Measurements from ENCODE around the gene CACNA1G.

Gene CACNA1G

DNA sequence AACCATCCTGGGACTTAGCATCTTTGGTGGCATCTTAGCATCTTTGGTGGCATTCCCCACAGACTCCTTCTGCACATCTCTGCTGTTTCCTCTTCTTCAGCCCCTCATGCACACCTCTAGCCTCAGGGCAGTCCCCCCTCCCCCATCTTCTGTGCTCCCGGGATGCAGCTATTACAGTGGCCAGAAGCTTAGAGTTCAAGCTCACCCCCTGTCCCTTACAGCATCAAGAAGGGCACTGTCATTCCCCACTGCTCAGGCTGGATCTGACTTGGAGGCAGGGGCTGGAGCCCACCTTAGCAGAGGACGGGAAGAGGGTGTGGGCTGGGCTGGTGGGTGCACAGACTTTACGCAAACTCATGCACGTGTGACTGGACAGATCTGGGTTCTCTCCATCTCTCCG lies 27.3 kb upstream of the CACNA1G start:
- no peak for DNase-seq (ENCODE audit: low read depth in 1 of 2, low spot score in 1 of 2)

GRCh38 chr17:50533720-50534148 lies 26.8 kb upstream of the CACNA1G start:
- DNase-seq (ENCODE audit: low read depth in 1 of 2, low spot score in 1 of 2), result no peak

DNA sequence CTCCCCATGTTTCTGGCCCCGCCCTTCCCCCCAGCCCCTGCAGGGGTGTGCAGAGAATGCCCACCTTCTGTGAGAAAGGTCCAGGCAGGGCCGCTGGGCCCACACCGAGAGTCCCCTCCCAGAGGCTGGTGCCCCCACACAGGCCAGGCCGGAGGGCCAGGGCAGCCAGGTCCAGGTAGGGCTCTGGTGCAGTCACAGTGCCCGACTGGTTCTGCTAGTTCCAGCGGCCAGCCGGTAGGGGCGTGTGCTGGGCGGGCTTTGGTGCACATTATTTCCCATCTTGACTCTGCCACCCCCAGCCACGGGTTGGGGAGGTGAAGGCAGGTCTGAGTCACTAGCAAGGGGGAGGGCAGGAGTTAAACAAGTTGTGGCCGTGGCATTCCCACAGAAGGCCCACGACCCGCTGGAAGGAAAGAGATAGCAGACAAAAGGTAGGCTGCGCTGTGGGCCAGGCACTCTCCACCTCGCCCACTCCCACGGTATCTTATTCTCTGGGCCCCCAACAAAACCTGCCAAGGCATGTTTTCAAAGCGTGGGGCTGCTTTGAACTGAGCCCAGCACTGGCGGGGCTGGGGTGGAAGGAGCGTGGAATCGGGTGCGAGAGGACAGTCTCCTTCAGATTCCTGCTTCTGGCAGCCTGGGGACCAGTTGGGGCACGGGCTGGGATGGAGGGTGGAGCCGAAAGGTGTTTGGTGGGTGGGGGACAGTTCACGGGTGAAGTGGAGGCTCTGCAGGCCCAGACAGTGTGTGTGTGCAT lies 26.1 kb upstream of the CACNA1G start:
- no peak for DNase-seq (ENCODE audit: low read depth in 1 of 2, low spot score in 1 of 2)

DNA sequence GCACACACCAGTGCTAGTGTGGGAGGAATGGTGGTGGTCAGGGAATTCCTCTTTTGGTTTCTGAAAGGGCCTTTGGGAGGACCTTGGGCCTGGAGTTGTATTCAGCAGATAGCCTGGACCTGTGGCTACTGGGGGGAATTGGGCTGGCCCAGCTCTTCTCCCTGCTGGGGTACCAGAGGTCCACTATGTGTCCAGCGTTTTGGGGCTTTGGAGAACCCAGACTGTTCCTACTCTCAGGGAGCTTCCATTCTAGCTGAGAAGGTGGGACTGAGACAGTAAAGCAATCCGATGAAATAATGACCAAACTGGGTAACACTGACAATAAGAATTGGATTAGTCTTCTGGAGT lies 25.6 kb upstream of the CACNA1G start:
- no peak for DNase-seq (ENCODE audit: low read depth in 1 of 2, low spot score in 1 of 2)

GRCh38 chr17:50535407-50535806 lies 25.1 kb upstream of the CACNA1G start:
- no peak for DNase-seq (ENCODE audit: low read depth in 1 of 2, low spot score in 1 of 2)

DNA sequence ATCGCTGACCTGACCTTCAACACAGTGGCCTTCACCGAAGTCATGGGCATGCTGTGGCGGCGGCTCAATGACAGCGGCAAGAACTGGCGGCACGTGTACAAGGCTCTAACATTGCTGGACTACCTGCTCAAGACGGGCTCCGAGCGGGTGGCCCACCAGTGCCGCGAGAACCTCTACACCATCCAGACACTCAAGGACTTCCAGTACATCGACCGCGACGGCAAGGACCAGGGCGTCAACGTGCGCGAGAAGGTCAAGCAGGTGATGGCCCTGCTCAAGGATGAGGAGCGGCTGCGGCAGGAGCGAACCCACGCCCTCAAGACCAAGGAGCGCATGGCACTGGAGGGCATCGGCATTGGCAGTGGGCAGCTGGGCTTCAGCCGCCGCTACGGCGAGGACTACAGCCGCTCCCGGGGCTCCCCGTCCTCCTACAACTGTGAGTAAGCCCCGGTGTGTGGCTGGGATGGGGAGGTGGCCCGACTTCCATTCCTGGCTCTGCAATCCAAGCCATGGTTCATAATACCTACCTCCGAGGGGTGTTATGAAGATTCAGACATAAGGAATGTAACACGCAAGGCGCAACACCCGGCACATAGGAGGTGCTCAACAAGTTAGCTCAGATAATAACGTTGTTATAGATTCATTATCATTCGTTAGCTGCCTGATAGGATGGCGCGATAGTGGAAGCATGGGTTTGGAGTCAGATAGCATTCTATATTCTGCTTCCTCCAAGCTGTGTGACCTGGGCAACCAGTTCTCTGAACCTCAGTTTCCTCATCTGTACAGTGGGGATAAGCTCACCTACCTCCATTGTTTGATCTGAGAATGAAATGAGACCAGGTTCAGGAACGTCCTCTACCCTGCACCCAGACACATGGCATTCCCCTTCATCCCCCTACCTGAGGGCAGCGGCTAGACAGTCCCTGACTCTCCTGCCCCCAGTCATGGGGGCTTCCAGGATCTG lies 23.6 kb upstream of the CACNA1G start:
- no peak for DNase-seq (ENCODE audit: low read depth in 1 of 2, low spot score in 1 of 2)

- no peak for DNase-seq (ENCODE audit: low read depth in 1 of 2, low spot score in 1 of 2)
These were observed 22.6 kb upstream of the CACNA1G start for GRCh38 chr17:50537721-50538548.

GRCh38 chr17:50538549-50539410 lies 21.7 kb upstream of the CACNA1G start:
- DNase-seq (ENCODE audit: low read depth in 1 of 2, low spot score in 1 of 2), result no peak

DNA sequence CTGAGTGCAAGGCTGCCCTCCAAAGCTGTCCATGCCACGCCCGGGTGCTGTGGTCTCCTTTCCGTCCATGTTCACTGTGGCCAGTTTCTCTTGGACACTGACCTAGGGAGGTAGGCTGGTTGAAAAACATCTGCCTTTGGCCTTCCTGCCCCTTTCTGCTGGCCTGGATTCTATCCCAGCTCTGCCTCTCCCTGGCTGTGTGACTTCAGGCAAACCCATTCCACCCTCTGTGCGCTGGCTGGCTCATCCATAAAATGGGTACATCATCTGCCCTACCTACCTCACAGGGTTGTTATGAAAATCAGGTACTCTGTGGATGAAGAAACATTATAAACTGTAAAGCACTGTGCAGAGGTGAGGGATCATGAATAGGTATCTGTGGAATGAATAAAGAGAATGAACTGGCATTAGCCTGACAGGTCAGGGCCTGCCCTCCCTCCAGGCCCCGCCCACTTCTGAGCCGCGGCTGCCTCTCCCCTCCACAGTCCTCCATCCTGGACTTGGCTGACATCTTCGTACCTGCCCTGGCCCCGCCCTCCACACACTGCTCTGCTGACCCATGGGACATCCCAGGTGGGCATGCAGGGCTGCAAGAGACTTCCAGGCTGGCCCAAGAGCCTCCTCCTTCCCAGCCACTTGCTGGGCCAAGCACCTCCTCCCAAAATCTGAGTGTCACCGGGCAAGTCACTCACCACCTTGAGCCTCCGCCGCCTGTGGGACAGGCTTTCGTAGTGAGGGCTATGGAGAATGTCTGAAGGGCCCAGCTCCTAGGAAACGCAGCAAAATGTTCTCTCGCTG lies 20.6 kb upstream of the CACNA1G start:
- DNase-seq (ENCODE audit: low read depth in 1 of 2, low spot score in 1 of 2), result no peak

- DNase-seq (ENCODE audit: low read depth in 1 of 2, low spot score in 1 of 2), result no peak
These were observed 19.7 kb upstream of the CACNA1G start for GRCh38 chr17:50540560-50541401.

DNA sequence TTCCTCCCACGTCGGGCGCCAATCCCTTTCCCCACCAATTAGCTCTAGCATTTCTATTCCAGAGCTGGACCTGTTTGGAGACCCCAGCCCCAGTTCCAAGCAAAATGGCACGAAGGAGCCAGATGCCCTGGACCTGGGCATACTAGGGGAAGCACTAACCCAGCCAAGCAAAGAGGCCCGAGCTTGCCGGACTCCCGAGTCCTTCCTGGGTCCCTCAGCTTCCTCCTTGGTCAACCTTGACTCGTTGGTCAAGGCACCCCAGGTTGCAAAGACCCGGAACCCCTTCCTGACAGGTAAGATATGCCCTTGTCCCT lies 19.2 kb upstream of the CACNA1G start:
- no peak for DNase-seq (ENCODE audit: low read depth in 1 of 2, low spot score in 1 of 2)

DNA sequence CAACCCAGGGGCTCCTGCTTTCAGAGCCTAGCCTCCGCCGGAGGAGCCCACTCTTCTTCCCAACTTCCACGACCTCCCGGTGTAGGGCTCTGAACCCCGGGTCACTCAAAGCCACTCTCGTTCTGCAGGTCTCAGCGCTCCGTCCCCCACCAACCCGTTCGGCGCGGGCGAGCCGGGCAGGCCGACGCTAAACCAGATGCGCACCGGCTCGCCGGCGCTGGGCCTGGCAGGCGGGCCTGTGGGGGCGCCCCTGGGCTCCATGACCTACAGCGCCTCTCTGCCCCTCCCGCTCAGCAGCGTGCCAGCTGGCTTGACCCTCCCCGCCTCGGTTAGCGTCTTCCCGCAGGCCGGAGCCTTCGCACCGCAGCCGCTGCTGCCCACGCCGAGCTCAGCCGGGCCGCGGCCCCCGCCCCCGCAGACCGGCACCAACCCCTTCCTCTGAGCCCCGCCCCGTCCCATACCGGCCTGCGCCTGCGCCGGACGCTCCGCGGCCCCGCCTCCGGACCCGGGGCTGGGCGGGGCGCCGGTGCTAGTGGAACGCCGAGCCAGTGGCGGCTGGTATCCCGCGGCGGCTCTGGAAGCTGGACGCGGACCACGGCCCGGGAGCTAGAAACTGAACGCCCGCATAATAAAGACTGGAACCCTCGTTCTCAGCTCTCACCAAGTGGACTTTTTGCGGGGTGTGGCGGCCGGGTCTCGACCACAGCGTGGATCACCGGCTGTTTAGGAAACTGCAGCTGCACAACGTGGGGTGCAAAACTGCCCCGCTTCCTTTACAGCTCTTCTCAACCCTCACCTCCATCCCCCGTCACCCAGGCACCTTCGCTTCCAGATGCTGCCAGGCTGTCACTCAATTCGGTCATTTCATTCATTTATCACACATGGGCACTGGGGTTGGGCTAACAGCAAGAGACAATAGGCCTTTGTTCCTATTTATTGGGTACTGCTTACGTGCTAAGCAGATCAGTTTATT lies 18.5 kb upstream of the CACNA1G start:
- peak; percentile 70 to 77 for DNase-seq (ENCODE audit: low read depth in 1 of 2, low spot score in 1 of 2)

DNA sequence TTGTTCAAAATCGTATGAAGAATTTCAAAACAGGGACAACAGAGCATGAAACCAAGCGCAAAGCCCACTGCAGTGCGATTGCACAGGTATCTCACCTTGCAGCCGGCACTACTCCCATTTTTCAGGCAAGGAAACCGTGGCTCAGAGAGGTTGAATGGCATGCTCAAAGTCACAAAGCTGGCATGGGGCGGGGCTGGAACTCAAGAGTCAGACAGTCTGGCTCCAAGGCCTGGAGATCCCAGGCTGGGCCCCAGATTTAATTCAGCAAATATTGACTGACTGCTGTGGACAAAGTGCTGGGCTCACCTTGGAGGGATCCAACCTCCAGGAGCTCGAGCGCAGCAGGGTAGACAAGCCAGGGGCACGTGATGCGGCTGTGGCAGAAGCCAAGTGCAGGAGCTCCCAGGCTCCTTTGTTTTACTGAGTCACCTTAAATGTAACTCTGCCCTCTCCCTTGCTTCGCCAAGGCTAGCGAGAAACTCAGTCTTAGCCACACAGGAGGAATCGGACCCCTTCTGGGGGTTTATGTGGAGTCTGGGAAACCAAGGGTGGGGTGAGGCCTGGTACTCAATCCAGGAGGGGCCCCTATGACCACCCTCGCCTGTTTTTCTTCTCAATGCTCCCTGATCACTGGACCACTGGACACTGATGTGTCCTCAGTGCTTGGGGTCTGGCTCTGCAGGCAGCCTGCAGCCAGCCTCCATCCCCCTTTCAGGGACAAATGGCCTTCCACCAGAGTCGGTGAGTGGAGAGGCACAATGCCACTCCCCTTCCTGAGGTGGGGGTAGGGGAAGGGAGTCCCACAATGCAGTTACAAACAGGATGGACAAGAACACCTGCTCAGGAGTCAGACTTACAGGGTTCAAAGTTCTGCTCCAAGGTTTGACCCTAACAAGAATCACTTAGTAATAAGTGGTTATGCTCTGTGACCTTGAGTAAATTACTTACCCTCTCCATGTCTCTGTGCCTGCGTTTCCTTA lies 17.4 kb upstream of the CACNA1G start:
- no peak for DNase-seq (ENCODE audit: low read depth in 1 of 2, low spot score in 1 of 2)

DNA sequence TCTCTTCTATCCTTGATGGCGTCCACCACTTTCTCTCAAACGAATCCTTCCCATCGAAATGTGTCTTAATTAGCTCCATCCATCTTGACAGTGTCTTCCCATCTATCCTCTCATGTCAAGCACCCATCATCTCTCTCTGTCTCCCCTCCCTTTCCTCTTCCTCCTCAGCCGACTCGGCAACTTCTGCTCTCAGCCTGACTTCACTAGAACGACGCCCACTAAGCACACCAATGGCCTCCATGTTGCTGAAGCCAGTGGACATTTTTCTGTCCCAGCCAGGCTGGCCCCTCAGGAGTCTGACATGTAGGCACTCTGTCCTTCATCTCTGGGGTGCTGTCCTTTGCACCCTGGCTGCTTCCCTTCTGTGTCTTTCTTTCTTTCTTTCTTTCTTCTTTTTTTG lies 16.0 kb upstream of the CACNA1G start:
- no peak for DNase-seq (ENCODE audit: low read depth in 1 of 2, low spot score in 1 of 2)

DNA sequence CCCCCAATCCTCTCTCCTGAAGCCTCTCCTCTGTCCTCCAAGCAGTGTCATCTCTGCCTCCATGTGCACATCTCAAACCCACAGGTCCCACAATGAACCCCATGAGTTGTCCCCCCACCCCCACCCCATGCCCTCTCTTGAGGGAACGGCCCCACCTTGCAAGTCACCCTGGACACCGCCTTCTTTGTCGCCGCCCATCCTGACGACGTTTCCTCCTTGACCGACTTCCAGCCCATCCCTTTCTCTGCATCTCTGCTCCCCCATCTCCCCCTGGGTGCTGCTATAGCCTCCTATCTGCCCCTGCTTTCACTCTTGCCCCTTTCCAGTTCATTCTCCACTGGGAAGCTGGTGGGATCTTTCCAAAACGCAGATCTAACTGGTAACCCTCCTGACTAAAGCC lies 15.2 kb upstream of the CACNA1G start:
- no peak for DNase-seq (ENCODE audit: low read depth in 1 of 2, low spot score in 1 of 2)

GRCh38 chr17:50546701-50547034 lies 13.8 kb upstream of the CACNA1G start:
- no peak for DNase-seq (ENCODE audit: low read depth in 1 of 2, low spot score in 1 of 2)
